NCI-H2081 (cell line): Measurements from ENCODE around the gene DOCK3.
A peak's percentile ranks its signal among the peaks of the same experiment; 100 is the strongest.
"Not testable (repeated sequence)": the region's sequence is repeated elsewhere in the genome, so short reads cannot be mapped to it uniquely, and the experiment has no call there.

Experiments used
- DNase-seq, 2 experiments: peaks; one replicate each; lab custom pipeline; 2025; lab: John Stamatoyannopoulos, UW

DOCK3 gene

GRCh38 chr3:50983887-50984286 lies 309.2 kb downstream of the DOCK3 start:
- no peak for DNase-seq

DNA sequence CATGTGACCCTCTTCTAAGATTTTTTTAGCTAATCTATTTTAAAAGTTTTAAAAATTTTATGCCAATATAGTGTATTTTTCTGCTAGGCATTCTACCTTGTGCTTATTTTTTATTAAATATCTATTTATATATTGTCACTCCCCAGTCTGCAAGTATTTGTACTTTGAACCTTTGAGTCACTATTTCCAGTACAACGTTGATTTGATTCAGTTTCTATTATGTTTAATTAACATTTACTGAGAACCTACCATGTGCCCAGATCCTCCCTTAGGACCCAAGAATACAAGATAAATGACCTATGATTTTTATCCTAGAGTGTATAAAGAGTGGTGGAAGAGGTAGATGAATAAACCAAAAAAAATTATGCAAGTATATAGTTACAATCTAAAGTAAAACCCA lies 311.2 kb downstream of the DOCK3 start:
- DNase-seq: no peak

DNA sequence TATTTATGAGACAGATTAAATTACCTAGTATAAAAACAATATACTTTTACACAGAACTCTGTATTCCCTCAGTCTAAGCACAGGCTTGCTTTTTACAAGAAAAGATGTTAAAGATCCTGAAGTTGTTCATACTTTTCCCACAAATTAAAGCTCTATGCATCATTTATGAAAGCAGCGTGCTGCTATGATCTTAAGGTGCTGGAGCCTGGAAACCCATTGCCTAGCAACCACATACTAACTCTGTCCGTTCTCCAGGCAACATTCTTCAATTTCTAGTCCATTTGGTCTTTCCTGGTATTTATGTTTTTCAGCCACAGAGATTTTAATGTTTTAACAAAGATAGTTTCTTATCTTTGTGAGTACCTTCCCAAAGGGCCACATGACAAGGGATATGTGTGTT lies 312.0 kb downstream of the DOCK3 start:
- DNase-seq: no peak

- DNase-seq: no peak
Measured at GRCh38 chr3:50994537-50994936, 319.8 kb downstream of the DOCK3 start.

DNA sequence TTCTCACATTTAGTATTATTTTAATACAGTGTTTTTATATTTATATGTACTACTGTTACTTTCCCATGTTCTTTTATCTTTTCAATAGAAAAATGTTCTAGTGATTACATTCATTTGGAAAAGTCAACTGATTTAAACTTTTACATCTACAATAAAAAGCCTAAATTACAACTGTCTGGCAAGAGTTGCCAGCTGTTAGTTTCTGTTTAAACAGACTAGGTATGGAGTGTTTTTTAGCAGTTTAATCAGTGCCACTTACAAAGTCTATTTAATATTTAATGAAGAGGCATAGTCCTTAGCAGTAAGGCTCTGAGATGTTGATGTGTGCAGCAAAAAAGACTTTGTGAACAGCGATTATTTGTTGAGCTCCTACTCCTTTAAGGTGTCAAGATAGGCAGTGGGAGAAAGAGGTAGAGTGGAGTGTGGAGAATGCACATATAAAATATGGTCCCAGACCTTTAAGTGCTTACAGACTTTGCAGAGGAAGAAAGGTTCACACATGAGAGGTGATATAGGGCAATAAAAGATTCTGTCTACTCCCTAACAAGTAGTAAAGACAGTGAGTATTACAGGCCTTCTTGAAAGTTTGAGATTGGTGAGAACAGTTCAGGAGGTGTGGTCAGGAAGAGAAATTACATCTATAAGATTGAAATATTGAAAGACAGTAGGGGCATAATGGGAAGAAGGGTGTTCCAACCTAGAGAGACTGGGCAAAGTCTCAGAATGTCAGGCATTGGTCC lies 320.5 kb downstream of the DOCK3 start:
- no peak for DNase-seq

DNA sequence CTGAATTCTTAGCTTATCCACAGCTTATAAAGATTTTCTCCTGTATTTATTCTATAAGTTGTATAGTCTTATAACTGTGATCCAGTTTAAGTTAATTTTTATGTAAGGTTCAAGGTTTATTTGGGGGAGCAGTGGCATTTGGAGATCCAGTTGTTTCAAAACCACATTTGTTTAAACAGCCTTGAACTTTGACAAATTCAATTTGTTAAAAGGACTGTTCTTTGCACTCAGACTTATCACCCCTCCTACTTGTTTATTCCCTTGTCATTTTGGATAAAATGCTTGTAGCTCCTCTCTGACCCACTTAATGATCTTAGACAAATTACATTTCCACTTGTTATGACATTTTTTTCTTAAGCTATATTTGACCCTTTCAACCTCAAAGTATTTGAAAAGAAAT lies 327.8 kb downstream of the DOCK3 start:
- DNase-seq: no peak

DNA sequence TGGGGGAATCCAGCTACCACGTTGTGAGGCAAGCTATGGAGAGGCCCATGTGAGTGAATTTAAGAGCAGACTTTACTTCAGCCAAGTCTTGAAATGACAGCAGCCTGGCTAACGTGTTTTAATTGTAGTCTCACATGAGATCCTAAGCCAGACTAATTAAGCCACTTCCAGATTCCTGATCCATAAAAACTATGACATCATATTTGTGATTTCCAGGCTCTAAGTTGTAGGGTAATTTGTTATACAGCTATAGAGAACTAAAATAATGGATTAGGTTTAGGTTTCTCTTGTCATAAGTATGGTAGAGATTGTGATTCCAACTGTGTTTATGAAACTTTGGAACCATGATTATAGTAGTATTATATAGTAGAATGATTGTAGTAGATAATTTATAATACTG lies 329.5 kb downstream of the DOCK3 start:
- DNase-seq: no peak

GRCh38 chr3:51024121-51024520 lies 349.4 kb downstream of the DOCK3 start:
- DNase-seq: no peak

DNA sequence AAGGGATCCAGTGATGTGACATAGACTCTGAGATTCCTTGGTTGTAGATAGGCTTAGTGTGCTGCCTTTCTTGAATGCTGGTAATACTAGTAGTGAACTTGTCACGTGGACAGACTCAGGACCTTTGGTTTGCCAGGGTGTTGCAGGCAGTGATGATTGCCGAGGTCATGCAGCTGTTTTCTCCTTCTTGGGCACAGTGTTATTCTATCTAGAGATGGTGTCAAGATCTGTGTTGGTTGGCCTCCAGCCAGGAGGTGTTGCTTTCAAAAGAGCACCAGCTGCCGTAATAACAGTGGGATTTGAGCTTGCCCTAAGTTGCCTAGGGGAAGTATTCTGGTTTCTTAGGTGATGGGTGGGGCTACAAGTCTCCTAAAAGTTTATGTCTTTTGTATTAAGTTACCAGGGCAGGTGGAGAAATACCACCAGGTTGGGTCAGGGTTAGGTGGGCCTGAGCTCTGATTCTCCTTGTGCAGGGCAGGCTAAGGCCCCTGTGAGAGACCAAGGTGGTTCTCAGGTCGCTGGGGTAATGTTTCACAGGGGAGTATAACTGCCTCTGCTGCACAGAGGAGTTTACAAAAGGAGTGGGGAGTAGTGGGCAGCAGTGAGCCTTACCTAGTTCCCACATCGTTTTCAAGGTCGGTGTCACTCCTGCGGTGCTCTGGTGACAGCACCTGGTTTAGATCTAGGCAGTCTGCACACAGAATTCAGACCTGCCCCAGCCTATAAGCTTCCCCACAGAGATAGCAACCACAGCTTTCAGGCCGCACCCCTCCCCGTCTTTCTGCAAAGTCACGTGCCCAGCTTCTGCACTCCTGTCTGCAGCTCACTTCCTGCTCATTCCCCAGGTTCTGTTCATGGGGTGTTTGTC lies 350.3 kb downstream of the DOCK3 start:
- no peak for DNase-seq

DNA sequence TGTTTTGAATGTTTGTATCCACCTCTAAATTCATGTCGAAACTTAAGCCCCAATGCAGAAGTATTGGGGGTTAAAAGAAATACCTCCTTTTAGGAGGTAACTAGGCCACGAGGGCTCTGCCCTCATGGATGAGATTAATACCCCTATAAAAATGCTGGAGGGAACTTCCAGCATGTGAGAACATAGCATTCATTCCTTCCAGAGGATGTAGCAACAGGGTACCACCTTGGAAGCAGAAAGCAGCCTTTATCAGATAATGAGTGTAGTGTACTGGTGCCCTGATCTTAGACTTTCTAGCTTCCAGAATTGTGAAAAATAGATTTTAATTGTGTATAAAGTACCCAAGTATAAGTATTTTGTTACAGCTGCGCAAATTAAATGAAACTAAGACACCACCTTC lies 356.9 kb downstream of the DOCK3 start:
- no peak for DNase-seq

DNA sequence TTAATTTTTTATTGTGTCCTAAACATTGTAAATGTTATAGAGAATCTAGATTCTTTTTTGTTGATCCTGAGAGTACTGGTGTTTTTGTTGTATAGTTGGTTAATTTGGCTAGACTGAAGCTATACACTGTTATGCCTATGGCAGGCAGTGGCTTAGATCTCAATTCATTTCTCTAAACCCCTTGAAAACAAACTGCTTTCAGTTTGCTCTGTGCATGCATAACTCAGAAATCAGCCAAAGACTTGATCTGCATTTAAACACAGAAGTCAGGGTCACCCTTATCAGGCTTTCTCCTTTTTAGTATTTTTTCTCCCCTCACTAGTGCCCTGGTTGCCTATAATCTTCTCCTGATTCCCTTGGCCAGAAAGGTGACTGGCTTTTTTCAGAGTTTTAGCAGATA lies 360.9 kb downstream of the DOCK3 start:
- no peak for DNase-seq

- DNase-seq: no peak
Measured at GRCh38 chr3:51044982-51045381, 370.3 kb downstream of the DOCK3 start.

GRCh38 chr3:51052562-51052961 lies 377.8 kb downstream of the DOCK3 start:
- DNase-seq: no peak

DNA sequence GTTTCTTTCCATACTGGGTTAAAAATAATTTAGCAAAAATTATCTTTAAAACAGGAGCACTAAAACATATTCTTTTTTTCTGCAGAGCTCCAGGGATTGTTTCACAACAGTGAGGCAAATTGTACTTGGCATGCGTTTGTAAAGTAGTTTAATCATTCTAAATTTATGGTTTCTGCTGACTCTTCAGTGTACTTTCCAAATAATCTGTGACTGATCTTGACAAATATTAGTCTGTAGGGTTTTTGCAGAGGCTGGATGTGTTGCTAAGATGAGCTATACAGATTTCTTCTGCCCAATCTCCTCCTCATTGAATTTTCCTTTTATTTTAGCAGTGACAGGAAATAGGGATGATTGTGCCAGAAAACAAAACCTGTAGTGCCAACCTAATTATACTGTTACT lies 382.4 kb downstream of the DOCK3 start:
- DNase-seq: no peak

DNA sequence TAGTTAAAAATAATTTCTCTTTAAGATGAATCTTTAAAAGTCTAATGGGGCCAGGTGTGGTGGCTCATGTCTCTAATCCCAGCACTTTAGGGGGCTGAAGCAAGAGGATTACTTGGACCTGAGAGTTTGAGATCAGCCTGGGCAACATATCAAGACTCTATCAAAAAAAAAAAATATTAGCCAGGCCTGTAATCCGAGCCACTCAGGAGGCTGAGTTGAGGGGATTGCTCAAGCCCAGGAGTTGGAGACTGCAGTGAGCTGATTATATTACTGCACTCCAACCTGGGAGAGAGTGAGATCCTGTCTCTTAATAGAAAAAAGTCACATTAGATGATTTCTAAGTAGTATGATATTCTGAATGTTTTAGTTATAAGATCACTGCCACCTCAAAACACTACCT lies 388.3 kb downstream of the DOCK3 start:
- DNase-seq: no peak

GRCh38 chr3:51075221-51075775 lies 400.6 kb downstream of the DOCK3 start:
- DNase-seq: no peak

DNA sequence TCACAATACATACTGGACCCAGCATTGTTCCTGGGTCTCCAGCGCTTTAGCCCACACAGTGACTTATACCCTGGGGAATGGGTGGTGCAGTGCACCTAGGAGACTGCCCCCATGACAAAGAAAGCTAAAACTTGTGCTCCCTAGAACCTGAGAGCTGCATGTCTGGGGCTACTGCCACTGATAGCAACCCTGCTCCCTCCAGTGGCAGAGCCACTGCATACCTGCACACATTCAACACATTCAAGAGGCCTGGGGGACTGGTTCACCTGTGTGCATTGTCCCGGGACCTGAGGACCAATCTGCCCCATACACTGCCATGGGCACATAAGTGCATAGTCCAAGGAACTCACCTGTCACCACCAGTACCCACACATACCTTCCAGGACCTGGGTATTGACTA lies 407.6 kb downstream of the DOCK3 start:
- no peak for DNase-seq

GRCh38 chr3:51083490-51083889 lies 408.8 kb downstream of the DOCK3 start:
- no peak for DNase-seq

- DNase-seq: not testable (repeated sequence)
Measured at GRCh38 chr3:51092141-51092540, 417.4 kb downstream of the DOCK3 start.

DNA sequence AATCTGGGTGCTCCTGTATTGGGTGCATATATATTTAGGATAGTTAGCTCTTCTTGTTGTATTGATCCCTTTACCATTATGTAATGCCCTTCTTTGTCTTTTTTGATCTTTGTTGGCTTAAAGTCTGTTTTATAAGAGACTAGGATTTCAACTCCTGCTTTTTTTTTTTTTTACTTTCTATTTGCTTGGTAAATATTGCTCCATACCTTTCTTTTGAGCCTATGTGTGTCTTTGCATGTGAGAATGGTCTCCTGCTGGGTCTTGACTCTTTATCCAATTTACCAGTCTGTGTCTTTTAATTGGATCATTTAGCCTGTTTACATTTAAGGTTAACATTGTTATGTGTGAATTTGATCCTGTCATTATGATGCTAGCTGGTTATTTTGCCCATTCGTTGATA lies 420.1 kb downstream of the DOCK3 start:
- not testable (repeated sequence) for DNase-seq

GRCh38 chr3:51099794-51100535 lies 425.2 kb downstream of the DOCK3 start:
- DNase-seq: peak; percentile 16 to 22

GRCh38 chr3:51100536-51100851 lies 425.8 kb downstream of the DOCK3 start:
- no peak for DNase-seq

GRCh38 chr3:51102396-51102795 lies 427.7 kb downstream of the DOCK3 start:
- no peak for DNase-seq
